Uterus (tissue), 4 donors: ENCODE results near the gene PMF1. TPM values are rescaled to one million over a fixed set of nuclear protein-coding genes. Genes with fewer than 3 reads are reported as not detected.
A peak's percentile ranks its signal among the peaks of the same experiment; 100 is the strongest.

ENCODE experiments used
- DNase-seq, 2 donors: peaks; one replicate each; pipeline ENCODE4 v3.0.0-alpha.2; 2019 to 2020
- H3K27ac ChIP-seq, 2 donors: fragments of 200-600 bp; sonication (generic); 1 replicate in 1 of 2; 2 replicates in 1 of 2; pipeline ENCODE4 v1.5.1; 2016 to 2018
- H3K27me3 ChIP-seq, 2 donors: fragments of 200-600 bp; sonication (generic); one replicate each; pipeline ENCODE4 v1.5.1; 2018 to 2019; ENCODE audit warnings: control low read depth in 1 of 2
- H3K36me3 ChIP-seq, 2 donors: fragments of 200-600 bp; sonication (generic); one replicate each; pipeline ENCODE4 v1.5.1; 2019; ENCODE audit warnings: control low read depth in 1 of 2
- H3K4me1 ChIP-seq, 2 donors: fragments of 200-600 bp; sonication (generic); one replicate each; pipeline ENCODE4 v1.5.1; 2018 to 2019; ENCODE audit warnings: control low read depth in 1 of 2
- H3K4me3 ChIP-seq, 2 donors: fragments of 200-600 bp; sonication (generic); 1 replicate in 1 of 2; 2 replicates in 1 of 2; pipeline ENCODE4 v1.5.1; 2018 to 2019; ENCODE audit warnings: mild to moderate bottlenecking in 1 of 2
- H3K9me3 ChIP-seq, 2 donors: fragments of 200-600 bp; sonication (generic); one replicate each; pipeline ENCODE4 v1.5.1; 2019; ENCODE audit warnings: control low read depth in 1 of 2
- CTCF ChIP-seq, 4 experiments: fragments of 200-600 bp in 2 of 4; fragments of 450-650 bp in 2 of 4; sonication (generic) in 2 of 4; IDR thresholded peaks; one replicate each; pipeline ENCODE4 v1.5.1; 2016 to 2019; ENCODE audit warnings: antibody characterized with exemption in 4 of 4, mild to moderate bottlenecking in 2 of 4, moderate library complexity in 1 of 4
- POLR2A ChIP-seq, 2 donors: fragments of 450-650 bp; IDR thresholded peaks; one replicate each; pipeline ENCODE4 v1.6.1; 2016; ENCODE audit warnings: antibody characterized with exemption in 2 of 2, mild to moderate bottlenecking in 1 of 2, moderate library complexity in 1 of 2
- intact Hi-C: fragments of 100-400 bp; cut with DNase I; formaldehyde crosslinking; loops from one replicate; pipeline ENCODE4 v1.15.1; 2023; ENCODE audit warnings: low total_unique reads
- total RNA-seq, 4 donors: library from RNA; depleted of rRNA in 3 of 4; stranded (reverse); fragments of >200 nt in 3 of 4; gene quantifications; one replicate each; pipeline versions ENCODE4 v1.1.0 to v1.2.4, GENCODE V29; 2014 to 2023
- donor health status: DM: yes; HTN: yes; CAD: no.

The PMF1 gene
- total RNA-seq, 4 donors from 2014 or later: 45.2 to 61.3 (median 46.0) TPM

GRCh38 chr1:156242738-156243137 is 29.9 kb downstream of the PMF1 start:
- H3K4me3 ChIP-seq: no peak overlapping the region
- TF ChIP-seq POLR2A (IDR thresholded peaks at IDR 0.05) (no peak), CTCF (IDR thresholded peaks at IDR 0.05) (no peak)
- H3K27ac ChIP-seq: no peak overlapping the region
- H3K36me3 ChIP-seq: no peaks in the 10 kb centered on the region
- H3K27me3 ChIP-seq: peaks cover 0 to 3% of the 10 kb centered on the region in 2 donors
- intact Hi-C loops: no loop called here
- H3K9me3 ChIP-seq: no peaks in the 10 kb centered on the region
- H3K4me1 ChIP-seq: peaks cover 0 to 5% of the 10 kb centered on the region in 2 donors
- no peak for DNase-seq

GRCh38 chr1:156244126-156244525 is 31.3 kb downstream of the PMF1 start:
- no peak for DNase-seq
- Histone ChIP-seq H3K4me3 (no peak overlapping the region), H3K9me3 (no peaks in the 10 kb centered on the region), H3K4me1 (peaks cover 0 to 5% of the 10 kb centered on the region in 2 donors), H3K27ac (no peak overlapping the region), H3K36me3 (no peaks in the 10 kb centered on the region), H3K27me3 (peaks cover 0 to 3% of the 10 kb centered on the region in 2 donors)
- intact Hi-C loops: no loop called here
- no peak for TF ChIP-seq POLR2A (IDR thresholded peaks at IDR 0.05)

GRCh38 chr1:156244712-156245111 is 31.9 kb downstream of the PMF1 start:
- H3K4me1 ChIP-seq: peaks cover 0 to 5% of the 10 kb centered on the region in 2 donors
- H3K27ac ChIP-seq: no peak overlapping the region
- no peak for TF ChIP-seq CTCF (IDR thresholded peaks at IDR 0.05)
- TF ChIP-seq POLR2A (IDR thresholded peaks at IDR 0.05): no peak
- no peaks in the 10 kb centered on the region for H3K36me3 ChIP-seq
- intact Hi-C loops: no loop called here
- H3K4me3 ChIP-seq: no peak overlapping the region
- DNase-seq: no peak
- H3K9me3 ChIP-seq: no peaks in the 10 kb centered on the region
- peaks cover 0 to 3% of the 10 kb centered on the region in 2 donors for H3K27me3 ChIP-seq

- Histone ChIP-seq H3K4me3 (peak overlapping the region in 1 of 2 donors; percentile 9), H3K27ac (no peak overlapping the region), H3K36me3 (no peaks in the 10 kb centered on the region), H3K27me3 (peaks cover 0 to 3% of the 10 kb centered on the region in 2 donors), H3K9me3 (no peaks in the 10 kb centered on the region), H3K4me1 (peaks cover 0 to 5% of the 10 kb centered on the region in 2 donors)
- DNase-seq: no peak
- no peak for TF ChIP-seq CTCF (IDR thresholded peaks at IDR 0.05)
- TF ChIP-seq POLR2A (IDR thresholded peaks at IDR 0.05): no peak
- intact Hi-C loops: no loop called here
Measured at GRCh38 chr1:156245451-156246232, 32.8 kb downstream of the PMF1 start.

- H3K9me3 ChIP-seq: no peaks in the 10 kb centered on the region
- H3K36me3 ChIP-seq: no peaks in the 10 kb centered on the region
- peaks cover 0 to 3% of the 10 kb centered on the region in 2 donors for H3K27me3 ChIP-seq
- H3K27ac ChIP-seq: no peak overlapping the region
- no peak for TF ChIP-seq CTCF (IDR thresholded peaks at IDR 0.05)
- no peak for TF ChIP-seq POLR2A (IDR thresholded peaks at IDR 0.05)
- DNase-seq: no peak
- intact Hi-C loops: no loop called here
- H3K4me1 ChIP-seq: peaks cover 0 to 5% of the 10 kb centered on the region in 2 donors
- H3K4me3 ChIP-seq: no peak overlapping the region
Measured at GRCh38 chr1:156246241-156246780, 33.5 kb downstream of the PMF1 start.
